ENCODE results near the gene DHODH. TPM values are rescaled to one million over a fixed set of nuclear protein-coding genes. Genes with fewer than 3 reads are reported as not detected.
A peak's percentile ranks its signal among the peaks of the same experiment; 100 is the strongest.

The DHODH gene
- total and polyA plus RNA-seq, 2 of the 13 experiments (the other 11 are each of a cell fraction or from before 2014, with no cell fraction given): 10.7 to 16.4 TPM

GRCh38 chr16:72023962-72024361, 15.4 kb downstream of the DHODH start (continued):
- TF ChIP-seq, protein P1, sequence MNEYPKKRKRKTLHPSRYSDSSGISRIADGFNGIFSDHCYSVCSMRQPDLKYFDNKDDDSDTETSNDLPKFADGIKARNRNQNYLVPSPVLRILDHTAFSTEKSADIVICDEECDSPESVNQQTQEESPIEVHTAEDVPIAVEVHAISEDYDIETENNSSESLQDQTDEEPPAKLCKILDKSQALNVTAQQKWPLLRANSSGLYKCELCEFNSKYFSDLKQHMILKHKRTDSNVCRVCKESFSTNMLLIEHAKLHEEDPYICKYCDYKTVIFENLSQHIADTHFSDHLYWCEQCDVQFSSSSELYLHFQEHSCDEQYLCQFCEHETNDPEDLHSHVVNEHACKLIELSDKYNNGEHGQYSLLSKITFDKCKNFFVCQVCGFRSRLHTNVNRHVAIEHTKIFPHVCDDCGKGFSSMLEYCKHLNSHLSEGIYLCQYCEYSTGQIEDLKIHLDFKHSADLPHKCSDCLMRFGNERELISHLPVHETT (CRISPR knock-in tag; conservative IDR thresholded peaks at IDR 0.05): no peak
- TF ChIP-seq, protein P2, sequence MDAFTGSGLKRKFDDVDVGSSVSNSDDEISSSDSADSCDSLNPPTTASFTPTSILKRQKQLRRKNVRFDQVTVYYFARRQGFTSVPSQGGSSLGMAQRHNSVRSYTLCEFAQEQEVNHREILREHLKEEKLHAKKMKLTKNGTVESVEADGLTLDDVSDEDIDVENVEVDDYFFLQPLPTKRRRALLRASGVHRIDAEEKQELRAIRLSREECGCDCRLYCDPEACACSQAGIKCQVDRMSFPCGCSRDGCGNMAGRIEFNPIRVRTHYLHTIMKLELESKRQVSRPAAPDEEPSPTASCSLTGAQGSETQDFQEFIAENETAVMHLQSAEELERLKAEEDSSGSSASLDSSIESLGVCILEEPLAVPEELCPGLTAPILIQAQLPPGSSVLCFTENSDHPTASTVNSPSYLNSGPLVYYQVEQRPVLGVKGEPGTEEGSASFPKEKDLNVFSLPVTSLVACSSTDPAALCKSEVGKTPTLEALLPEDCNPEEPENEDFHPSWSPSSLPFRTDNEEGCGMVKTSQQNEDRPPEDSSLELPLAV (CRISPR knock-in tag; conservative IDR thresholded peaks at IDR 0.05; ENCODE audit: low read depth): no peak
- TF ChIP-seq, protein P3, sequence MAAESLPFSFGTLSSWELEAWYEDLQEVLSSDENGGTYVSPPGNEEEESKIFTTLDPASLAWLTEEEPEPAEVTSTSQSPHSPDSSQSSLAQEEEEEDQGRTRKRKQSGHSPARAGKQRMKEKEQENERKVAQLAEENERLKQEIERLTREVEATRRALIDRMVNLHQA (CRISPR knock-in tag; IDR thresholded peaks at IDR 0.05): no peak
- TF ChIP-seq, protein P4, sequence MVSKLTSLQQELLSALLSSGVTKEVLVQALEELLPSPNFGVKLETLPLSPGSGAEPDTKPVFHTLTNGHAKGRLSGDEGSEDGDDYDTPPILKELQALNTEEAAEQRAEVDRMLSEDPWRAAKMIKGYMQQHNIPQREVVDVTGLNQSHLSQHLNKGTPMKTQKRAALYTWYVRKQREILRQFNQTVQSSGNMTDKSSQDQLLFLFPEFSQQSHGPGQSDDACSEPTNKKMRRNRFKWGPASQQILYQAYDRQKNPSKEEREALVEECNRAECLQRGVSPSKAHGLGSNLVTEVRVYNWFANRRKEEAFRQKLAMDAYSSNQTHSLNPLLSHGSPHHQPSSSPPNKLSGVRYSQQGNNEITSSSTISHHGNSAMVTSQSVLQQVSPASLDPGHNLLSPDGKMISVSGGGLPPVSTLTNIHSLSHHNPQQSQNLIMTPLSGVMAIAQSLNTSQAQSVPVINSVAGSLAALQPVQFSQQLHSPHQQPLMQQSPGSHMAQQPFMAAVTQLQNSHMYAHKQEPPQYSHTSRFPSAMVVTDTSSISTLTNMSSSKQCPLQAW (CRISPR knock-in tag; IDR thresholded peaks at IDR 0.05): no peak
- TF ChIP-seq, protein P5, sequence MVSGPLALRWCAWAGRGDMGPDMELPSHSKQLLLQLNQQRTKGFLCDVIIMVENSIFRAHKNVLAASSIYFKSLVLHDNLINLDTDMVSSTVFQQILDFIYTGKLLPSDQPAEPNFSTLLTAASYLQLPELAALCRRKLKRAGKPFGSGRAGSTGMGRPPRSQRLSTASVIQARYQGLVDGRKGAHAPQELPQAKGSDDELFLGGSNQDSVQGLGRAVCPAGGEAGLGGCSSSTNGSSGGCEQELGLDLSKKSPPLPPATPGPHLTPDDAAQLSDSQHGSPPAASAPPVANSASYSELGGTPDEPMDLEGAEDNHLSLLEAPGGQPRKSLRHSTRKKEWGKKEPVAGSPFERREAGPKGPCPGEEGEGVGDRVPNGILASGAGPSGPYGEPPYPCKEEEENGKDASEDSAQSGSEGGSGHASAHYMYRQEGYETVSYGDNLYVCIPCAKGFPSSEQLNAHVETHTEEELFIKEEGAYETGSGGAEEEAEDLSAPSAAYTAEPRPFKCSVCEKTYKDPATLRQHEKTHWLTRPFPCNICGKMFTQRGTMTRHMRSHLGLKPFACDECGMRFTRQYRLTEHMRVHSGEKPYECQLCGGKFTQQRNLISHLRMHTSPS (CRISPR knock-in tag; IDR thresholded peaks at IDR 0.05; ENCODE audit: low read depth): no peak
- TF ChIP-seq, protein P6, sequence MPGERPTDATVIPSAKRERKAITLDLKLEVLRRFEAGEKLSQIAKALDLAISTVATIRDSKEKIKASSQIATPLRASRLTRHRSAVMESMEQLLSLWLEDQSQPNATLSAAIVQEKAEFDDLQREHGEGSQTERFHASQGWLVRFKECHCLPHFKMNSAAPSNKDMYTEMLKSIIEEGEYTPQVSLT (CRISPR knock-in tag; IDR thresholded peaks at IDR 0.05; ENCODE audit: borderline replicate concordance, low read depth): no peak
- TF ChIP-seq YEATS2 (CRISPR knock-in tag; IDR thresholded peaks at IDR 0.05; ENCODE audit: borderline replicate concordance) (0 out of 2 replicates have a peak, but pooled peaks have one; percentile 19), ZC3H4 (CRISPR knock-in tag; IDR thresholded peaks at IDR 0.05; ENCODE audit: borderline replicate concordance) (no peak), NR2F6 (IDR thresholded peaks at IDR 0.05) (no peak), NR2F6 (CRISPR knock-in tag; IDR thresholded peaks at IDR 0.05) (no peak), SIN3A (IDR thresholded peaks at IDR 0.05; ENCODE audit: borderline replicate concordance, low read depth, low read length) (no peak), NR2C2 (CRISPR knock-in tag; IDR thresholded peaks at IDR 0.05; ENCODE audit: borderline replicate concordance) (no peak), ZNF318 (CRISPR knock-in tag; IDR thresholded peaks at IDR 0.05) (no peak), ZNF350 (CRISPR knock-in tag; IDR thresholded peaks at IDR 0.05; ENCODE audit: borderline replicate concordance, low read depth) (no peak)
